GM12878 (cell line): ENCODE data around the gene TMEM150A. TPM values are rescaled to one million over a fixed set of nuclear protein-coding genes. Genes with fewer than 3 reads are reported as not detected.

Experiments
- ATAC-seq: fragments of 200-7000 bp; cut with Tn5 transposase; 3 replicates; pipeline ENCODE4 v1.9.1; 2020; ENCODE audit warnings: mild to moderate bottlenecking, moderate library complexity
- BruUV-seq: library from RNA; stranded (reverse); fragments of 400-500 nt; replicated peaks from 2 replicates; lab custom pipeline; 2021; lab: Mats Ljungman, UMichigan
- CTCF ChIA-PET: fragments of 300-600 bp; sonication (Branson Sonifier 250); formaldehyde crosslinking; extraction: SDS; loops from one replicate; lab custom pipeline; 2021; ENCODE audit warnings: inconsistent platforms; lab: Yijun Ruan, JAX
- POLR2A ChIA-PET: fragments of 350-600 bp; formaldehyde crosslinking; extraction: SDS; loops from one replicate; lab custom pipeline; 2021; ENCODE audit warnings: inconsistent platforms; lab: Charles Lee
- RAD21 ChIA-PET: fragments of 300-600 bp; sonication (Branson Sonifier 250); formaldehyde crosslinking; loops from one replicate; lab custom pipeline; 2023; ENCODE audit warnings: antibody characterized with exemption; ENCODE audit not compliant: unreplicated experiment; lab: Charles Lee
- SMC1A ChIA-PET: fragments of 300-600 bp; sonication (Branson Sonifier 250); formaldehyde crosslinking; loops from one replicate; lab custom pipeline; 2023; ENCODE audit not compliant: unreplicated experiment, uncharacterized antibody; lab: Charles Lee
- DNase-seq: peaks from one replicate; pipeline ENCODE4 v3.0.0-alpha.2; 2011; ENCODE audit warnings: low read depth, low spot score
- FAIRE-seq: peaks from 3 replicates; lab custom pipeline; 2011; peaks lifted over from hg19 to GRCh38; lab: Jason Lieb, UNC
- H2AFZ ChIP-seq: 2 replicates; pipeline ENCODE4 v1.6.0; 2011; ENCODE audit warnings: low read depth, low read length, control low read depth; ENCODE audit not compliant: control insufficient read depth
- H3K27ac ChIP-seq: 2 replicates; pipeline ENCODE4 v1.5.1; 2011; ENCODE audit warnings: control low read depth; ENCODE audit not compliant: control insufficient read depth, insufficient read depth
- H3K27me3 ChIP-seq, 2 experiments: replicated peaks in 1 of 2; 2 replicates each; pipeline versions ENCODE4 v1.6.0 to v1.6.1; 2011; ENCODE audit warnings: low read length in 1 of 2; ENCODE audit not compliant: control insufficient read depth in 2 of 2, insufficient read depth in 2 of 2
- H3K36me3 ChIP-seq, 2 experiments: 2 replicates each; pipeline ENCODE4 v1.5.1; 2011; ENCODE audit warnings: low read length in 1 of 2; ENCODE audit not compliant: control insufficient read depth in 2 of 2, insufficient read depth in 2 of 2
- H3K4me1 ChIP-seq: 2 replicates; pipeline ENCODE4 v1.6.1; 2011; ENCODE audit warnings: mild to moderate bottlenecking, low read length, moderate library complexity, mixed read lengths; ENCODE audit not compliant: control insufficient read depth, insufficient read depth
- H3K4me2 ChIP-seq: 2 replicates; pipeline ENCODE4 v1.6.0; 2011; ENCODE audit warnings: control low read depth; ENCODE audit not compliant: control insufficient read depth, insufficient read depth
- H3K4me3 ChIP-seq: fragments of 200-600 bp; sonication (generic); 2 replicates; pipeline ENCODE4 v1.5.1; 2016
- H3K79me2 ChIP-seq: 2 replicates; pipeline ENCODE4 v1.6.0; 2011; ENCODE audit warnings: low read length; ENCODE audit not compliant: control insufficient read depth, insufficient read depth
- H3K9ac ChIP-seq: 2 replicates; pipeline ENCODE4 v1.8.0; 2011; ENCODE audit warnings: low read length, control low read depth, mixed read lengths; ENCODE audit not compliant: control insufficient read depth, insufficient read depth
- H3K9me3 ChIP-seq: replicated peaks from 3 replicates; pipeline ENCODE4 v1.5.1; 2011; ENCODE audit warnings: mild to moderate bottlenecking, low read length; ENCODE audit not compliant: control insufficient read depth, insufficient read depth
- H4K20me1 ChIP-seq: 2 replicates; pipeline ENCODE4 v1.6.0; 2011; ENCODE audit not compliant: control insufficient read depth, insufficient read depth
- ASH2L ChIP-seq: fragments of 300-600, 200-600 bp; sonication (generic); IDR thresholded peaks from 2 replicates; pipeline ENCODE4 v1.6.1; 2017; ENCODE audit warnings: low read depth, mild to moderate bottlenecking, borderline replicate concordance
- ATF7 ChIP-seq: fragments of 450-650 bp; IDR thresholded peaks from 2 replicates; pipeline ENCODE4 v1.6.1; 2016; ENCODE audit warnings: low read depth, mild to moderate bottlenecking
- CEBPZ ChIP-seq: fragments of 150-350 bp; IDR thresholded peaks from 2 replicates; pipeline ENCODE4 v1.6.1; 2016; ENCODE audit warnings: low read depth, low read length
- FOS ChIP-seq: IDR thresholded peaks from 3 replicates; pipeline ENCODE4 v1.6.1; 2011; ENCODE audit warnings: borderline replicate concordance; ENCODE audit not compliant: insufficient read length; ENCODE audit errors: extremely low read depth
- GATAD2B ChIP-seq: fragments of 450-650 bp; conservative IDR thresholded peaks from 2 replicates; pipeline ENCODE4 v1.6.1; 2017; ENCODE audit warnings: low read depth, mild to moderate bottlenecking, moderate library complexity
- IRF3 ChIP-seq: fragments of 450-650 bp; IDR thresholded peaks from 2 replicates; pipeline ENCODE4 v1.6.1; 2014; ENCODE audit warnings: mild to moderate bottlenecking
- KDM1A ChIP-seq: fragments of 200-600 bp; sonication (generic); IDR thresholded peaks from 2 replicates; pipeline ENCODE4 v1.6.1; 2016; ENCODE audit warnings: borderline replicate concordance
- MEF2B ChIP-seq: fragments of 450-650 bp; IDR thresholded peaks from 2 replicates; pipeline ENCODE4 v1.6.1; 2018; ENCODE audit warnings: mild to moderate bottlenecking, moderate library complexity; ENCODE audit not compliant: partially characterized antibody, poor library complexity, severe bottlenecking
- MYB ChIP-seq: fragments of 150-350 bp; IDR thresholded peaks from 2 replicates; pipeline ENCODE4 v1.6.1; 2014; ENCODE audit warnings: mild to moderate bottlenecking, low read depth, low read length, borderline replicate concordance
- PRDM15 ChIP-seq: fragments of 450-650 bp; formaldehyde crosslinking; IDR thresholded peaks from 2 replicates; pipeline ENCODE4 v1.4.0; 2020; ENCODE audit warnings: mild to moderate bottlenecking, moderate library complexity
- RELB ChIP-seq: fragments of 450-650 bp; IDR thresholded peaks from 2 replicates; pipeline ENCODE4 v1.6.1; 2017; ENCODE audit warnings: low read depth, mild to moderate bottlenecking, moderate library complexity
- SMAD5 ChIP-seq: IDR thresholded peaks from 2 replicates; pipeline ENCODE4 v1.6.1; 2016; ENCODE audit warnings: antibody characterized with exemption, low read depth
- SP1 ChIP-seq: IDR thresholded peaks from one replicate; pipeline ENCODE4 v1.6.1; 2011; ENCODE audit warnings: low read depth, low read length
- ZNF274 ChIP-seq: IDR thresholded peaks from one replicate; pipeline ENCODE4 v1.8.0; 2011; ENCODE audit not compliant: insufficient read length, insufficient read depth
- WGBS: methylation state at CpG from one replicate; pipeline ENCODE4 v1.1.6; 2016; ENCODE audit warnings: low lambda C conversion rate; ENCODE audit not compliant: insufficient replicate concordance, insufficient coverage; ENCODE audit errors: missing lambda C conversion rate; 5-methylcytosine and 5-hydroxymethylcytosine counted together
- in situ Hi-C: fragments of 300-500 bp; cut with MboI; formaldehyde crosslinking; loops from 9 replicates; pipeline ENCODE4 v1.14.3; 2018; ENCODE audit warnings: mixed read lengths
- intact Hi-C: fragments of 100-400 bp; cut with micrococcal nuclease; formaldehyde crosslinking; loops from one replicate; pipeline ENCODE4 v1.14.2; 2022; ENCODE audit not compliant: unreplicated experiment
- polyA plus RNA-seq, 11 experiments: library from polyadenylated mRNA; depleted of rRNA in 4 of 11; unstranded in 6 of 11; stranded (reverse) in 5 of 11; fragments of >200 nt; fragmentation: Nextera tagmentation in 4 of 11; fragmentation: Illumina TruSeq in 1 of 11; extraction: Ambion mirVana in 4 of 11; extraction: Trizol in 1 of 11; gene quantifications; 1 replicate in 1 of 11; 2 replicates in 10 of 11; pipeline versions ENCODE4 v1.2.1 to v1.2.3, GENCODE V29; 2011 to 2016; ENCODE audit warnings: inconsistent platforms in 2 of 11, missing spikeins in 2 of 11, low read depth in 1 of 11
- total RNA-seq, 4 experiments: library from RNA; depleted of rRNA in 3 of 4; stranded (reverse); fragments of >200 nt in 3 of 4; fragmentation: Illumina TruSeq in 1 of 4; extraction: Trizol in 1 of 4; gene quantifications; 2 replicates each; pipeline versions ENCODE4 v1.2.1 to v1.2.3, GENCODE V29; 2013 to 2021

TMEM150A gene
- total and polyA plus RNA-seq, 10 of the 15 experiments (the other 5 are each of a cell fraction or from before 2014, with no cell fraction given) = 0.45 to 4.4 (median 2.6) TPM

GRCh38 chr2:85549095-85549494, 53.4 kb downstream of the TMEM150A start:
- Histone ChIP-seq H3K4me1 (no peaks in the 10 kb centered on the region), H3K4me3 (no peak overlapping the region), H3K27ac (no peak overlapping the region), H3K79me2 (no peaks in the 10 kb centered on the region), H3K4me2 (no peak overlapping the region), H3K27me3 (no peaks in the 10 kb centered on the region), H3K36me3 (peaks cover 9 to 23% of the 10 kb centered on the region in 2 experiments), H2AFZ (no peak overlapping the region), H3K9me3 (no peaks in the 10 kb centered on the region), H3K9ac (no peak overlapping the region), H4K20me1 (no peaks in the 10 kb centered on the region)
- no peak for FAIRE-seq
- WGBS = over 99% methylated on average over 10 of the region's 10 CpGs
- ChIA-PET POLR2A (interaction anchor here (0.6 to 2.8 kb wide), 6 partner anchors 8 to 143 kb away, joined by 3 to 12 read pairs (median 6); partner anchors contain the start of genes GGCX, MAT2A and SH2D6), RAD21 (interaction anchor here (0.7 to 7.7 kb wide), 8 partner anchors 8 to 158 kb away, joined by 3 to 179 read pairs (median 4); partner anchors contain the start of genes GGCX, MAT2A and SH2D6), CTCF (interaction anchor here (0.5 to 10.4 kb wide), 7 partner anchors 8 to 1214 kb away, joined by 3 to 336 read pairs (median 4); partner anchors contain the start of genes MAT2A and SH2D6), SMC1A (interaction anchor here (1.0 to 6.3 kb wide), 9 partner anchors 9 to 164 kb away, joined by 3 to 201 read pairs (median 5); partner anchors contain the start of genes GGCX, MAT2A and SH2D6)
- DNase-seq = no peak
- in situ Hi-C loops (no loop called here), intact Hi-C loops (no loop called here)
- no TSS peak for BruUV-seq
- no peak for ATAC-seq
- TF ChIP-seq ATF7 = no peak
- TF ChIP-seq ASH2L = no peak
- TF ChIP-seq SMAD5 = no peak
- TF ChIP-seq SP1 = no peak
- no peak for TF ChIP-seq PRDM15 (CRISPR knock-in tag)
- no peak for TF ChIP-seq CEBPZ
- TF ChIP-seq ZNF274 = no peak
- no peak for TF ChIP-seq MEF2B
- TF ChIP-seq MYB = no peak
- no peak for TF ChIP-seq IRF3
- no peak for TF ChIP-seq RELB
- no peak for TF ChIP-seq GATAD2B
- no peak for TF ChIP-seq KDM1A
- TF ChIP-seq FOS = no peak
